OCI-LY3 (cell line): ENCODE results near the gene RCN2.

Source experiments
- CTCF ChIP-seq: fragments of 200-600, 300-600 bp; sonication (generic); IDR thresholded peaks from 2 replicates; pipeline ENCODE4 v1.5.1; 2014; ENCODE audit warnings: antibody characterized with exemption, low read length, low read depth
- EZH2phosphoT487 ChIP-seq: fragments of 200-600 bp; shearing (Covaris generic); IDR thresholded peaks from 2 replicates; pipeline ENCODE4 v1.6.1; 2018; ENCODE audit warnings: antibody characterized with exemption, mixed run types, low read depth

- TF ChIP-seq CTCF (no peak), EZH2phosphoT487 (no peak)
Measured at GRCh38 chr15:77001966-77002365, 70.4 kb downstream of the RCN2 start.
